Activated naive CD4-positive, alpha-beta T cell treated with anti-CD3 and anti-CD28 coated beads, Interleukin-2, amount 50 U/mL, for 72 hours (primary cell): ENCODE data around the gene VSTM2L. TPM values are rescaled to one million over a fixed set of nuclear protein-coding genes. Genes with fewer than 3 reads are reported as not detected.

ENCODE experiments used
- ATAC-seq, 2 donors: fragments of 150-1000 bp; cut with Tn5 transposase; 2 replicates each; pipeline ENCODE4 v1.10.0; 2021; ENCODE audit warnings: mild to moderate bottlenecking in 2 of 2, moderate library complexity in 2 of 2
- DNase-seq, 2 donors: peaks; one replicate each; pipeline ENCODE4 v3.0.0; 2021 to 2022; ENCODE audit warnings: low spot score in 2 of 2
- H3K27ac Mint-ChIP-seq, 2 donors: one replicate each; pipeline ENCODE4 v1.8.0; 2022; ENCODE audit warnings: mild to moderate bottlenecking in 2 of 2, mixed read lengths in 2 of 2
- H3K36me3 Mint-ChIP-seq, 2 donors: one replicate each; pipeline ENCODE4 v1.8.0; 2022; ENCODE audit warnings: mixed read lengths in 2 of 2
- H3K9me3 Mint-ChIP-seq, 2 donors: one replicate each; pipeline ENCODE4 v1.8.0; 2022; ENCODE audit warnings: mixed read lengths in 2 of 2
- total RNA-seq, 2 donors: library from RNA; stranded (reverse); gene quantifications; one replicate each; pipeline ENCODE4 v1.2.3, GENCODE V29; 2022

VSTM2L gene
- total RNA-seq, 2 donors from 2014 or later: 0.30 to 0.33 TPM

DNA sequence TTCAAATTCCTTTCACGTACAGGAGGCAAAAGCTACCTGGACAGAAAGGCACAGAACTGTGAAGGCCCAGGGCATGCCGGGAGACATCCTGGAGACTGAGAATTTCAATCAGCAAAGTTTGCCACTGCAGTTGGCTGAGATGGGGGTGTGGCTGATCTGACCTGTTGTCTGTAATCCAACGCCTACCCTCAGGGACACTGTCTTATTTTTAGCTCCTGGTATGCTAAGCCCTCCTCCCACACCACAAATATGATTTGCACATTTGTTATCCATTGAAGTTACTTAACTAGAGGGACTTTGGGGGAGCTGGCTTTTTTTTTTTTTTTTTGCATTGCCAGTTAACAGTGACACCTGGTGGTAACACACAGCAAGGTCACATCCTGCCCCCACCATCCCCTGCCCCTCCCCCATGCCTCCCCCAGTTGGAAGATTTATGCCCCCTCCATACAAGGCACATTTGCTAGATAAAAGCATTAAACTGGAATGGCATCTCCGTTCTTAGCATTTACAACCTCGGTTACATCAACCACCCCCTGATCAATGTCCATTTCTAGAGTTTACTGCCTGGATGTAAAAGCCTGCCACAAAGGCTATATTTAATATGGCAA is 90.0 kb downstream of the VSTM2L start:
- no peak overlapping the region for H3K27ac Mint-ChIP-seq
- ATAC-seq (no peak), DNase-seq (no peak)
- H3K36me3 Mint-ChIP-seq: peaks cover 30 to 39% of the 10 kb centered on the region in 2 donors
- no peaks in the 10 kb centered on the region for H3K9me3 Mint-ChIP-seq

DNA sequence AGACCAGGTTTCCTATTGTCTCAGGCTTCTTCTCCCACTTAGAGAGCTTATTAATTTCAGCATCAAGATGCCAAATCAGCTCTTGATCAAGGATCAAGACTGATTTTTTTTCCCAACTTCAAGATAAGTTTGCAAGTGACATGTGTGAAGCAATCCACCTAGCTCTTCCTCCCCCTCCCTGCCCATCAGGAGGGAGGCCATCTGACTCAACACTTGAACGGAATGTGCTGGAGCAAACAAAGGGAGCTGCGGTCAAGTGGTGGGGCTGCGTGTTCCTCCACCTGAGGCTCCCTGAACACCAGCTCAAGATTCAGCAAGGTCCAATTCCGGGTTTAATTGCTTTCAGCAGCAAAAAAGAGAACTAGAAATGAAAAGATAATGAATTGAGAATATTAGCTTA is 91.6 kb downstream of the VSTM2L start:
- peaks cover 29 to 32% of the 10 kb centered on the region in 2 donors for H3K36me3 Mint-ChIP-seq
- no peak for ATAC-seq
- no peak overlapping the region for H3K27ac Mint-ChIP-seq
- no peak for DNase-seq
- H3K9me3 Mint-ChIP-seq: no peaks in the 10 kb centered on the region

Other genes with a start within 250 kb of the VSTM2L start
- gene CTNNBL1, start 209.1 kb upstream of the VSTM2L start, total RNA-seq: 10 to 100 TPM; 68.9 to 79.4 TPM
- 10 to 100 TPM; 36.1 to 40.2 TPM for gene TTI1, start 130.3 kb downstream of the VSTM2L start, total RNA-seq
- gene RPRD1B, start 130.6 kb downstream of the VSTM2L start, total RNA-seq: 10 to 100 TPM; 40.2 to 44.0 TPM